Esophagus muscularis mucosa (tissue), 3 donors: Measurements from ENCODE around the gene SLCO4A1.

Experiments used
- POLR2AphosphoS5 ChIP-seq, 2 donors: sonication (generic); formaldehyde crosslinking; IDR thresholded peaks; one replicate each; pipeline ENCODE4 v1.6.1; 2017; ENCODE audit warnings: antibody characterized with exemption in 2 of 2
- TF ChIP-seq, protein P1 (sequence below), 3 experiments: fragments of 200-600 bp in 2 of 3; fragments of 450-650 bp in 1 of 3; sonication (generic) in 2 of 3; IDR thresholded peaks; one replicate each; pipeline ENCODE4 v1.5.1; 2017 to 2019; ENCODE audit warnings: antibody characterized with exemption in 3 of 3, mild to moderate bottlenecking in 2 of 3, moderate library complexity in 1 of 3

DNA sequence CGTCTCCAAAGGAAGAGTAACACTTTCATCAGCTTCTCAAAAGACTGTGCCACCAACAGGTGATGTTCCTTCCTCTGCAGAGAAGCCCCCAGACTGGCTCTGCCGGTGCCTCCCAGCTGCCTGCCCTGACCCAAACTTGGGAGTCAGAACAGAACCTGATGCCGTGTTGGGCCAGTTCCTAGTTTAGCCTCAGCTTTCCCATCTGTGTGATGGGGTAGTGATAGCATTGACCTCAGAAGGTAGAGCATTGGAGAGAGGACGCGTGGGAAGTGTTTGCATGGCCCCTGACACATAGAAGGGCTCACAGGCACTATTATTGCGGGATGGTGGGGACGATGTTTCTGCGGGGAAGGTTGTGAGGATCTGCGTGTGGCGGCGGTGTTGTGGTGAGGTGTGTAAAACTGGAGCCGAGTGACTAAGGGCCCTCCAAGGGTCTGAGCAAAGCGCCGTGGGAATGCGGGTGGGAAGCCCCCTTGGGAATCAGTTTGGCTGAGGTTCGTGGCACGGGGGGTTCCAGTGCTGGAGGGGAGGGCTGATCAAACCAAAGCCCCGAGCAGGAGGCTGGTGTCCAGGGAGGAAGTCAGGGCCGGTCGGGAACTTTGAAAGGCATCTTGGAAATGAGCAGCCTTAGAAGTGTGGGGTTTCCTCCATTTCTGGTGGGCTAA lies 68.0 kb downstream of the SLCO4A1 start:
- TF ChIP-seq, protein P1, sequence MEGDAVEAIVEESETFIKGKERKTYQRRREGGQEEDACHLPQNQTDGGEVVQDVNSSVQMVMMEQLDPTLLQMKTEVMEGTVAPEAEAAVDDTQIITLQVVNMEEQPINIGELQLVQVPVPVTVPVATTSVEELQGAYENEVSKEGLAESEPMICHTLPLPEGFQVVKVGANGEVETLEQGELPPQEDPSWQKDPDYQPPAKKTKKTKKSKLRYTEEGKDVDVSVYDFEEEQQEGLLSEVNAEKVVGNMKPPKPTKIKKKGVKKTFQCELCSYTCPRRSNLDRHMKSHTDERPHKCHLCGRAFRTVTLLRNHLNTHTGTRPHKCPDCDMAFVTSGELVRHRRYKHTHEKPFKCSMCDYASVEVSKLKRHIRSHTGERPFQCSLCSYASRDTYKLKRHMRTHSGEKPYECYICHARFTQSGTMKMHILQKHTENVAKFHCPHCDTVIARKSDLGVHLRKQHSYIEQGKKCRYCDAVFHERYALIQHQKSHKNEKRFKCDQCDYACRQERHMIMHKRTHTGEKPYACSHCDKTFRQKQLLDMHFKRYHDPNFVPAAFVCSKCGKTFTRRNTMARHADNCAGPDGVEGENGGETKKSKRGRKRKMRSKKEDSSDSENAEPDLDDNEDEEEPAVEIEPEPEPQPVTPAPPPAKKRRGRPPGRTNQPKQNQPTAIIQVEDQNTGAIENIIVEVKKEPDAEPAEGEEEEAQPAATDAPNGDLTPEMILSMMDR (IDR thresholded peaks at IDR 0.05): no peak
- no peak for TF ChIP-seq POLR2AphosphoS5 (IDR thresholded peaks at IDR 0.05)
